ENCODE data around the gene ZBTB11. TPM values are rescaled to one million over a fixed set of nuclear protein-coding genes. Genes with fewer than 3 reads are reported as not detected.
"Not testable (repeated sequence)": the region's sequence is repeated elsewhere in the genome, so short reads cannot be mapped to it uniquely, and the experiment has no call there.

The ZBTB11 gene
- total RNA-seq, 2 donors from 2014 or later: 16.8 to 20.9 TPM

GRCh38 chr3:101642441-101642840, 34.5 kb downstream of the ZBTB11 start:
- 83 to 100% methylated on average over 1 to 3 of the region's 3 CpGs for WGBS, 2 experiments (ENCODE audit: insufficient coverage in 1 of 2, insufficient read length in 1 of 2)
- peak overlapping the region; percentile 39 for H3K9ac ChIP-seq (ENCODE audit: extremely low read depth, low read length, poor library complexity, severe bottlenecking)
- no peaks in the 10 kb centered on the region for H3K36me3 ChIP-seq (ENCODE audit: control insufficient read depth, insufficient read depth, low read length)
- no peak for DNase-seq
- peaks cover 16% of the 10 kb centered on the region for H3K4me1 ChIP-seq (ENCODE audit: control insufficient read depth, insufficient read depth, low read length)
- TF ChIP-seq CTCF (conservative IDR thresholded peaks at IDR 0.05): no peak
- Mint-ChIP-seq H3K4me3 (no peak overlapping the region), H3K36me3 (ENCODE audit: low read depth) (peaks cover 16% of the 10 kb centered on the region), H3K27me3 (ENCODE audit: insufficient read depth) (no peaks in the 10 kb centered on the region), H3K27ac (peak overlapping the region; percentile 88), H3K4me1 (peaks cover 43% of the 10 kb centered on the region), H3K9me3 (no peaks in the 10 kb centered on the region)
- no peak overlapping the region for H3K4me3 ChIP-seq (ENCODE audit: low read length)
- no peak overlapping the region for H3K27ac ChIP-seq (ENCODE audit: low read depth, low read length)
- H3K9me3 ChIP-seq (ENCODE audit: control insufficient read depth, low read length): no peaks in the 10 kb centered on the region
- no peaks in the 10 kb centered on the region for H3K27me3 ChIP-seq (ENCODE audit: control insufficient read depth, insufficient read depth, low read length, poor library complexity, severe bottlenecking)

GRCh38 chr3:101641397-101642115, 35.4 kb downstream of the ZBTB11 start:
- Mint-ChIP-seq H3K36me3 (ENCODE audit: low read depth) (peaks cover 15% of the 10 kb centered on the region), H3K27ac (peak overlapping the region; percentile 88), H3K4me1 (peaks cover 51% of the 10 kb centered on the region)
- Histone ChIP-seq H3K9ac (ENCODE audit: extremely low read depth, low read length, poor library complexity, severe bottlenecking) (peak overlapping the region; percentile 39), H3K27ac (ENCODE audit: low read depth, low read length) (peak overlapping the region; percentile 71), H3K4me1 (ENCODE audit: control insufficient read depth, insufficient read depth, low read length) (peaks cover 20% of the 10 kb centered on the region)
- H3K4me3 Mint-ChIP-seq; H3K9me3 ChIP-seq (ENCODE audit: control insufficient read depth, low read length); H3K9me3 Mint-ChIP-seq; H3K4me3 ChIP-seq (ENCODE audit: low read length); H3K36me3 ChIP-seq (ENCODE audit: control insufficient read depth, insufficient read depth, low read length); H3K27me3 ChIP-seq (ENCODE audit: control insufficient read depth, insufficient read depth, low read length, poor library complexity, severe bottlenecking); H3K27me3 Mint-ChIP-seq (ENCODE audit: insufficient read depth): not testable (repeated sequence)
- peak; percentile 70 for DNase-seq
- WGBS, 2 experiments (ENCODE audit: insufficient coverage in 1 of 2, insufficient read length in 1 of 2): 65 to 69% methylated on average over 12 to 14 of the region's 14 CpGs

- Mint-ChIP-seq H3K27me3 (ENCODE audit: insufficient read depth) (no peaks in the 10 kb centered on the region), H3K9me3 (no peaks in the 10 kb centered on the region), H3K27ac (no peak overlapping the region), H3K4me3 (no peak overlapping the region), H3K36me3 (ENCODE audit: low read depth) (peaks cover 8% of the 10 kb centered on the region), H3K4me1 (peaks cover 57% of the 10 kb centered on the region)
- Histone ChIP-seq H3K4me1 (ENCODE audit: control insufficient read depth, insufficient read depth, low read length) (peaks cover 30% of the 10 kb centered on the region), H3K4me3 (ENCODE audit: low read length) (no peak overlapping the region), H3K27ac (ENCODE audit: low read depth, low read length) (no peak overlapping the region), H3K27me3 (ENCODE audit: control insufficient read depth, insufficient read depth, low read length, poor library complexity, severe bottlenecking) (no peaks in the 10 kb centered on the region), H3K9me3 (ENCODE audit: control insufficient read depth, low read length) (no peaks in the 10 kb centered on the region), H3K9ac (ENCODE audit: extremely low read depth, low read length, poor library complexity, severe bottlenecking) (no peak overlapping the region), H3K36me3 (ENCODE audit: control insufficient read depth, insufficient read depth, low read length) (no peaks in the 10 kb centered on the region)
- WGBS, 2 experiments (ENCODE audit: insufficient coverage in 1 of 2, insufficient read length in 1 of 2): 91 to 95% methylated on average over 3 to 10 of the region's 10 CpGs
- TF ChIP-seq CTCF (conservative IDR thresholded peaks at IDR 0.05): no peak
- DNase-seq: no peak
Measured at GRCh38 chr3:101640256-101640655, 36.7 kb downstream of the ZBTB11 start.

Measured in endodermal cell (in vitro differentiated cells).